GM12878 (cell line): ENCODE measurements around the gene TBPL2. TPM values are rescaled to one million over a fixed set of nuclear protein-coding genes. Genes with fewer than 3 reads are reported as not detected.

ENCODE experiments used
- ATAC-seq: fragments of 200-7000 bp; cut with Tn5 transposase; 3 replicates; pipeline ENCODE4 v1.9.1; 2020; ENCODE audit warnings: mild to moderate bottlenecking, moderate library complexity
- BruUV-seq: library from RNA; stranded (reverse); fragments of 400-500 nt; replicated peaks from 2 replicates; lab custom pipeline; 2021; lab: Mats Ljungman, UMichigan
- CTCF ChIA-PET: fragments of 300-600 bp; sonication (Branson Sonifier 250); formaldehyde crosslinking; extraction: SDS; loops from one replicate; lab custom pipeline; 2021; ENCODE audit warnings: inconsistent platforms; lab: Yijun Ruan, JAX
- POLR2A ChIA-PET: fragments of 350-600 bp; formaldehyde crosslinking; extraction: SDS; loops from one replicate; lab custom pipeline; 2021; ENCODE audit warnings: inconsistent platforms; lab: Charles Lee
- RAD21 ChIA-PET: fragments of 300-600 bp; sonication (Branson Sonifier 250); formaldehyde crosslinking; loops from one replicate; lab custom pipeline; 2023; ENCODE audit warnings: antibody characterized with exemption; ENCODE audit not compliant: unreplicated experiment; lab: Charles Lee
- SMC1A ChIA-PET: fragments of 300-600 bp; sonication (Branson Sonifier 250); formaldehyde crosslinking; loops from one replicate; lab custom pipeline; 2023; ENCODE audit not compliant: unreplicated experiment, uncharacterized antibody; lab: Charles Lee
- DNase-seq: peaks from one replicate; pipeline ENCODE4 v3.0.0-alpha.2; 2011; ENCODE audit warnings: low read depth, low spot score
- FAIRE-seq: peaks from 3 replicates; lab custom pipeline; 2011; peaks lifted over from hg19 to GRCh38; lab: Jason Lieb, UNC
- H2AFZ ChIP-seq: 2 replicates; pipeline ENCODE4 v1.6.0; 2011; ENCODE audit warnings: low read depth, low read length, control low read depth; ENCODE audit not compliant: control insufficient read depth
- H3K27ac ChIP-seq: 2 replicates; pipeline ENCODE4 v1.5.1; 2011; ENCODE audit warnings: control low read depth; ENCODE audit not compliant: control insufficient read depth, insufficient read depth
- H3K27me3 ChIP-seq, 2 experiments: replicated peaks in 1 of 2; 2 replicates each; pipeline versions ENCODE4 v1.6.0 to v1.6.1; 2011; ENCODE audit warnings: low read length in 1 of 2; ENCODE audit not compliant: control insufficient read depth in 2 of 2, insufficient read depth in 2 of 2
- H3K36me3 ChIP-seq, 2 experiments: 2 replicates each; pipeline ENCODE4 v1.5.1; 2011; ENCODE audit warnings: low read length in 1 of 2; ENCODE audit not compliant: control insufficient read depth in 2 of 2, insufficient read depth in 2 of 2
- H3K4me1 ChIP-seq: 2 replicates; pipeline ENCODE4 v1.6.1; 2011; ENCODE audit warnings: mild to moderate bottlenecking, low read length, moderate library complexity, mixed read lengths; ENCODE audit not compliant: control insufficient read depth, insufficient read depth
- H3K4me2 ChIP-seq: 2 replicates; pipeline ENCODE4 v1.6.0; 2011; ENCODE audit warnings: control low read depth; ENCODE audit not compliant: control insufficient read depth, insufficient read depth
- H3K4me3 ChIP-seq: fragments of 200-600 bp; sonication (generic); 2 replicates; pipeline ENCODE4 v1.5.1; 2016
- H3K79me2 ChIP-seq: 2 replicates; pipeline ENCODE4 v1.6.0; 2011; ENCODE audit warnings: low read length; ENCODE audit not compliant: control insufficient read depth, insufficient read depth
- H3K9ac ChIP-seq: 2 replicates; pipeline ENCODE4 v1.8.0; 2011; ENCODE audit warnings: low read length, control low read depth, mixed read lengths; ENCODE audit not compliant: control insufficient read depth, insufficient read depth
- H3K9me3 ChIP-seq: replicated peaks from 3 replicates; pipeline ENCODE4 v1.5.1; 2011; ENCODE audit warnings: mild to moderate bottlenecking, low read length; ENCODE audit not compliant: control insufficient read depth, insufficient read depth
- H4K20me1 ChIP-seq: 2 replicates; pipeline ENCODE4 v1.6.0; 2011; ENCODE audit not compliant: control insufficient read depth, insufficient read depth
- NFIC ChIP-seq: IDR thresholded peaks from 2 replicates; pipeline ENCODE4 v1.6.1; 2012; ENCODE audit warnings: low read depth, mild to moderate bottlenecking, inconsistent platforms, low read length, moderate library complexity
- NR2F1 ChIP-seq: fragments of 450-650 bp; conservative IDR thresholded peaks from 2 replicates; pipeline ENCODE4 v1.6.1; 2017; ENCODE audit warnings: mild to moderate bottlenecking
- SUZ12 ChIP-seq: fragments of 200-600 bp; sonication (generic); IDR thresholded peaks from one replicate; pipeline ENCODE4 v1.6.1; 2018; ENCODE audit warnings: antibody characterized with exemption, mild to moderate bottlenecking; ENCODE audit not compliant: unreplicated experiment
- TARDBP ChIP-seq: IDR thresholded peaks from 2 replicates; pipeline ENCODE4 v1.6.1; 2016; ENCODE audit warnings: borderline replicate concordance
- ZZZ3 ChIP-seq: IDR thresholded peaks from 2 replicates; pipeline ENCODE4 v1.6.1; 2011; ENCODE audit warnings: low read depth; ENCODE audit not compliant: control insufficient read depth, insufficient read length
- WGBS: methylation state at CpG from one replicate; pipeline ENCODE4 v1.1.6; 2016; ENCODE audit warnings: low lambda C conversion rate; ENCODE audit not compliant: insufficient replicate concordance, insufficient coverage; ENCODE audit errors: missing lambda C conversion rate; 5-methylcytosine and 5-hydroxymethylcytosine counted together
- in situ Hi-C: fragments of 300-500 bp; cut with MboI; formaldehyde crosslinking; loops from 9 replicates; pipeline ENCODE4 v1.14.3; 2018; ENCODE audit warnings: mixed read lengths
- intact Hi-C: fragments of 100-400 bp; cut with micrococcal nuclease; formaldehyde crosslinking; loops from one replicate; pipeline ENCODE4 v1.14.2; 2022; ENCODE audit not compliant: unreplicated experiment
- polyA plus RNA-seq, 11 experiments: library from polyadenylated mRNA; depleted of rRNA in 4 of 11; unstranded in 6 of 11; stranded (reverse) in 5 of 11; fragments of >200 nt; fragmentation: Nextera tagmentation in 4 of 11; fragmentation: Illumina TruSeq in 1 of 11; extraction: Ambion mirVana in 4 of 11; extraction: Trizol in 1 of 11; gene quantifications; 1 replicate in 1 of 11; 2 replicates in 10 of 11; pipeline versions ENCODE4 v1.2.1 to v1.2.3, GENCODE V29; 2011 to 2016; ENCODE audit warnings: inconsistent platforms in 2 of 11, missing spikeins in 2 of 11, low read depth in 1 of 11
- total RNA-seq, 4 experiments: library from RNA; depleted of rRNA in 3 of 4; stranded (reverse); fragments of >200 nt in 3 of 4; fragmentation: Illumina TruSeq in 1 of 4; extraction: Trizol in 1 of 4; gene quantifications; 2 replicates each; pipeline versions ENCODE4 v1.2.1 to v1.2.3, GENCODE V29; 2013 to 2021
- TF ChIP-seq, protein P1 (sequence below): fragments of 450-650 bp; IDR thresholded peaks from 2 replicates; pipeline ENCODE4 v1.6.1; 2018; ENCODE audit warnings: mild to moderate bottlenecking, low read depth, moderate library complexity; ENCODE audit not compliant: partially characterized antibody
- TF ChIP-seq, protein P2 (sequence below): IDR thresholded peaks from 2 replicates; pipeline ENCODE4 v1.6.1; 2012; ENCODE audit warnings: low read length, inconsistent platforms
- TF ChIP-seq, protein P3 (sequence below): IDR thresholded peaks from 2 replicates; pipeline ENCODE4 v1.6.1; 2012; ENCODE audit warnings: low read depth, low read length, improper control_type of control experiment
- TF ChIP-seq, protein P4 (sequence below): fragments of 450-650 bp; formaldehyde crosslinking; IDR thresholded peaks from 2 replicates; pipeline ENCODE4 v1.4.0; 2020; ENCODE audit warnings: mild to moderate bottlenecking, moderate library complexity

Gene TBPL2
- total and polyA plus RNA-seq, 10 of the 15 experiments (the other 5 are each of a cell fraction or from before 2014, with no cell fraction given): 0.41 TPM; not detected in 9

DNA sequence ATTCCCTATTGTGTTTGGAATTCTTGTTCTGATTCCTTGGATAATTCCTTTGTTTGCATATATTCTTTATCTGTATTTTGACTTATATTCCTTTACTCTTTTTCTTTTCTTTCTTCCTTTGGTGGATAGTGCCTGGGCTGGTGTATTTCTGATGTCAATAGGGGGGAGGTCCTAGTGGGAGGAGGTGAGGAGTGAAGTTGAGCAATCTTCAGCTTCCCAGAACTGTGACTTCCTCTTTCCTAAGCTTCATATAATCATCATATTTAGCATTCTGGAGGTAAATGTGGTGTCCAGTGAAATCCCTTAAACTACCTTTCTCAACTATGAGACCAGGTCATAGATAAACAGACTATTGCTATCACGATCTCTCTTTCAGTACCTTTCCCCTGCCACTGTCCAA, 29.6 kb upstream of the TBPL2 start:
- Histone ChIP-seq H3K36me3 (no peaks in the 10 kb centered on the region), H3K79me2 (no peaks in the 10 kb centered on the region), H3K27ac (no peak overlapping the region), H3K9ac (no peak overlapping the region), H3K9me3 (no peaks in the 10 kb centered on the region; the same call in 2 of the 3 replicates), H3K4me1 (no peaks in the 10 kb centered on the region), H3K4me2 (no peak overlapping the region), H2AFZ (no peak overlapping the region), H4K20me1 (no peaks in the 10 kb centered on the region), H3K4me3 (no peak overlapping the region), H3K27me3 (no peaks in the 10 kb centered on the region)
- DNase-seq (no peak), FAIRE-seq (no peak), ATAC-seq (no peak)
- RAD21 ChIA-PET: no interaction called here
- intact Hi-C loops: no loop called here
- 50% methylated on average over 1 of the region's 1 CpG for WGBS
- SMC1A ChIA-PET: interaction anchor here (1.2 kb wide), 1 partner anchor 11 kb away, joined by 4 read pairs; no protein-coding TSS in a partner anchor
- no TSS peak for BruUV-seq
- in situ Hi-C loops: no loop called here
- POLR2A ChIA-PET: interaction anchor here (0.5 kb wide), 1 partner anchor 258 kb away, joined by 5 read pairs; no protein-coding TSS in a partner anchor
- CTCF ChIA-PET: interaction anchor here (1.4 to 2.4 kb wide), 2 partner anchors 24 to 1004 kb away, joined by 5 to 7 read pairs; no protein-coding TSS in a partner anchor
- TF ChIP-seq TARDBP (no peak), NFIC (no peak), SUZ12 (no peak), ZZZ3 (no peak), NR2F1 (no peak)
- TF ChIP-seq, protein P1, sequence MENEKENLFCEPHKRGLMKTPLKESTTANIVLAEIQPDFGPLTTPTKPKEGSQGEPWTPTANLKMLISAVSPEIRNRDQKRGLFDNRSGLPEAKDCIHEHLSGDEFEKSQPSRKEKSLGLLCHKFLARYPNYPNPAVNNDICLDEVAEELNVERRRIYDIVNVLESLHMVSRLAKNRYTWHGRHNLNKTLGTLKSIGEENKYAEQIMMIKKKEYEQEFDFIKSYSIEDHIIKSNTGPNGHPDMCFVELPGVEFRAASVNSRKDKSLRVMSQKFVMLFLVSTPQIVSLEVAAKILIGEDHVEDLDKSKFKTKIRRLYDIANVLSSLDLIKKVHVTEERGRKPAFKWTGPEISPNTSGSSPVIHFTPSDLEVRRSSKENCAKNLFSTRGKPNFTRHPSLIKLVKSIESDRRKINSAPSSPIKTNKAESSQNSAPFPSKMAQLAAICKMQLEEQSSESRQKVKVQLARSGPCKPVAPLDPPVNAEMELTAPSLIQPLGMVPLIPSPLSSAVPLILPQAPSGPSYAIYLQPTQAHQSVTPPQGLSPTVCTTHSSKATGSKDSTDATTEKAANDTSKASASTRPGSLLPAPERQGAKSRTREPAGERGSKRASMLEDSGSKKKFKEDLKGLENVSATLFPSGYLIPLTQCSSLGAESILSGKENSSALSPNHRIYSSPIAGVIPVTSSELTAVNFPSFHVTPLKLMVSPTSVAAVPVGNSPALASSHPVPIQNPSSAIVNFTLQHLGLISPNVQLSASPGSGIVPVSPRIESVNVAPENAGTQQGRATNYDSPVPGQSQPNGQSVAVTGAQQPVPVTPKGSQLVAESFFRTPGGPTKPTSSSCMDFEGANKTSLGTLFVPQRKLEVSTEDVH: no peak
- TF ChIP-seq, protein P2, sequence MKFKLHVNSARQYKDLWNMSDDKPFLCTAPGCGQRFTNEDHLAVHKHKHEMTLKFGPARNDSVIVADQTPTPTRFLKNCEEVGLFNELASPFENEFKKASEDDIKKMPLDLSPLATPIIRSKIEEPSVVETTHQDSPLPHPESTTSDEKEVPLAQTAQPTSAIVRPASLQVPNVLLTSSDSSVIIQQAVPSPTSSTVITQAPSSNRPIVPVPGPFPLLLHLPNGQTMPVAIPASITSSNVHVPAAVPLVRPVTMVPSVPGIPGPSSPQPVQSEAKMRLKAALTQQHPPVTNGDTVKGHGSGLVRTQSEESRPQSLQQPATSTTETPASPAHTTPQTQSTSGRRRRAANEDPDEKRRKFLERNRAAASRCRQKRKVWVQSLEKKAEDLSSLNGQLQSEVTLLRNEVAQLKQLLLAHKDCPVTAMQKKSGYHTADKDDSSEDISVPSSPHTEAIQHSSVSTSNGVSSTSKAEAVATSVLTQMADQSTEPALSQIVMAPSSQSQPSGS: no peak
- TF ChIP-seq, protein P3, sequence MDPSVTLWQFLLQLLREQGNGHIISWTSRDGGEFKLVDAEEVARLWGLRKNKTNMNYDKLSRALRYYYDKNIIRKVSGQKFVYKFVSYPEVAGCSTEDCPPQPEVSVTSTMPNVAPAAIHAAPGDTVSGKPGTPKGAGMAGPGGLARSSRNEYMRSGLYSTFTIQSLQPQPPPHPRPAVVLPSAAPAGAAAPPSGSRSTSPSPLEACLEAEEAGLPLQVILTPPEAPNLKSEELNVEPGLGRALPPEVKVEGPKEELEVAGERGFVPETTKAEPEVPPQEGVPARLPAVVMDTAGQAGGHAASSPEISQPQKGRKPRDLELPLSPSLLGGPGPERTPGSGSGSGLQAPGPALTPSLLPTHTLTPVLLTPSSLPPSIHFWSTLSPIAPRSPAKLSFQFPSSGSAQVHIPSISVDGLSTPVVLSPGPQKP: no peak
- TF ChIP-seq, protein P4, sequence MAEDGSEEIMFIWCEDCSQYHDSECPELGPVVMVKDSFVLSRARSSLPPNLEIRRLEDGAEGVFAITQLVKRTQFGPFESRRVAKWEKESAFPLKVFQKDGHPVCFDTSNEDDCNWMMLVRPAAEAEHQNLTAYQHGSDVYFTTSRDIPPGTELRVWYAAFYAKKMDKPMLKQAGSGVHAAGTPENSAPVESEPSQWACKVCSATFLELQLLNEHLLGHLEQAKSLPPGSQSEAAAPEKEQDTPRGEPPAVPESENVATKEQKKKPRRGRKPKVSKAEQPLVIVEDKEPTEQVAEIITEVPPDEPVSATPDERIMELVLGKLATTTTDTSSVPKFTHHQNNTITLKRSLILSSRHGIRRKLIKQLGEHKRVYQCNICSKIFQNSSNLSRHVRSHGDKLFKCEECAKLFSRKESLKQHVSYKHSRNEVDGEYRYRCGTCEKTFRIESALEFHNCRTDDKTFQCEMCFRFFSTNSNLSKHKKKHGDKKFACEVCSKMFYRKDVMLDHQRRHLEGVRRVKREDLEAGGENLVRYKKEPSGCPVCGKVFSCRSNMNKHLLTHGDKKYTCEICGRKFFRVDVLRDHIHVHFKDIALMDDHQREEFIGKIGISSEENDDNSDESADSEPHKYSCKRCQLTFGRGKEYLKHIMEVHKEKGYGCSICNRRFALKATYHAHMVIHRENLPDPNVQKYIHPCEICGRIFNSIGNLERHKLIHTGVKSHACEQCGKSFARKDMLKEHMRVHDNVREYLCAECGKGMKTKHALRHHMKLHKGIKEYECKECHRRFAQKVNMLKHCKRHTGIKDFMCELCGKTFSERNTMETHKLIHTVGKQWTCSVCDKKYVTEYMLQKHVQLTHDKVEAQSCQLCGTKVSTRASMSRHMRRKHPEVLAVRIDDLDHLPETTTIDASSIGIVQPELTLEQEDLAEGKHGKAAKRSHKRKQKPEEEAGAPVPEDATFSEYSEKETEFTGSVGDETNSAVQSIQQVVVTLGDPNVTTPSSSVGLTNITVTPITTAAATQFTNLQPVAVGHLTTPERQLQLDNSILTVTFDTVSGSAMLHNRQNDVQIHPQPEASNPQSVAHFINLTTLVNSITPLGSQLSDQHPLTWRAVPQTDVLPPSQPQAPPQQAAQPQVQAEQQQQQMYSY (CRISPR knock-in tag): no peak
